ENCODE measurements around the gene SLC6A12.

- TF ChIP-seq CTCF (IDR thresholded peaks at IDR 0.05) (no peak), POLR2A (IDR thresholded peaks at IDR 0.05) (no peak)
Measured at GRCh38 chr12:254039-254438, 40.1 kb upstream of the SLC6A12 start.
